NCI-H1048 (cell line): ENCODE measurements around the gene ADAM12.

Experiments used
- DNase-seq: peaks from one replicate; lab custom pipeline; 2025; lab: John Stamatoyannopoulos, UW

The ADAM12 gene

DNA sequence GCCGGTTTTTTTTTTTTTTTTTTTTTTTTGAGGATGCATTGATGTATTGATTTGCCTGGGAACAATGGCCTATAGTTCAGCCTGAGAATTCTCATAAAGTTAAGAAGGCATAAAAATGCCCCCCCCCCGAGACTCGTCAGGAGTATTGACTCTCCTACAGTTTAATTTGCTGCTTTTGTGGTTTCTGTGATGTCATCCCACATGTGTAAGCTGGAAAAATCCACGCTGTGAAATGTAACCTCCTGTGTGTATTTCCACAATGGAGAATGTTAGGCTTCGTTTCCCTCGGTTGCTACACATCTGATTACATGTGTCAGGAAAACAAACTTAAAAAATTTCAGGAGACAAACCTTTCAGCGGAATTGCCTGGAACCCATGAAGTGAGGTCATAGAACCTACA is 374.0 kb downstream of the ADAM12 start:
- no peak for DNase-seq

DNA sequence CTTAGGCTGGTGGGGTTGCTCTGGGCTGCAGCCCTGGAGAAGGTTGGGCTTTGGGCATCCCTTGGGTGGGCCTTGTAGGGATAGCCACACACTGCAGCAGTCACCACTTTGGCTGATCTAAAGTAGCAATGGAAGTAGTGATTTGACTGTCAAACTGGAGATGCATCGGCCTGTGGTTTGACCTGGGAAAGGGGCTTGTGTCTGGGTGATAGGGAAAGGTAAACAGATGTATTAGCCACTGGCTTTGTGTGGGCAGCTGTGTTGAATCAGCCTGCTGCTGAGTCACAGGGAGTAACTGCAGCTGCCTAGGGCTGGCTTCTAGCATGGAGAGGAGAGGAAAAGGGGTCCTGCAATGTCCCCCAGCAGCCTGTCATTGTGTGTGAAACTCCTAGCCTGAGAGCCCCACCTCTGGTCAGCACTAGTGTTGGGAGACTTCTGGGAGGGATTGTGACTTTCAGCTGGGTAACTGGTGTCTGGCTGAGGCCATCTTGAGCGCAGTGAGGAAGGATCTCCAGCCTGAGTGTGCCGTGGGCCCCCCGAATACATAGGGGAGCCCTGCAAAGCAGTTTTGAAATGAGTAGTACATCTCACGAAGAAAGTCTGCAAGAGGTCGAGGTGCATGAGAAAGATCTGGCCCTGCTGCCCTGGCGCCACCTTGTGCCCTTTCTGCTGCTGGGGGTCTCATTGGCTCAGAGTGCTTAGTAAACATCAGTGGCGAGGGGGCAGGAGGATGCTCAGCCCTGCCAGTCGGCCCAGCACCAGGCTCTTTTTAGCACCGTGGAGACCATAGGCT is 374.6 kb downstream of the ADAM12 start:
- DNase-seq = no peak

DNA sequence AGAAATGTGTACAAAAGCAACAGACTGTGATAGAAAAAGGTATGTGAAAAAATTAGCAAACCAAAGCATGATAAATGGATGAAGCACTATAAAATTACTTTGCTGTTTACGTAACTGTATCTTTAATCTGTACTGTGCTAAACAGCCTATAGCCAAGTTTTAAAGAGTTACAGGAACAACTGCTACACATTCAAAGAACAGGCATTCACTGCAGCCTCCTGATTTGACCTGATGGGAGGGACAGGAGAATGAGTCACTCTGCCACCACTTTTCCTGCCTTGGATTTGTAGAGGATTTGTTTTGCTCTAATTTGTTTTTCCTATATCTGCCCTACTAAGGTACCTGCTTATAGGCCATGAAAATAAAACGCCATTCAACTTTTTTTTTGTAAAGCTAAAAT is 375.8 kb downstream of the ADAM12 start:
- no peak for DNase-seq

DNA sequence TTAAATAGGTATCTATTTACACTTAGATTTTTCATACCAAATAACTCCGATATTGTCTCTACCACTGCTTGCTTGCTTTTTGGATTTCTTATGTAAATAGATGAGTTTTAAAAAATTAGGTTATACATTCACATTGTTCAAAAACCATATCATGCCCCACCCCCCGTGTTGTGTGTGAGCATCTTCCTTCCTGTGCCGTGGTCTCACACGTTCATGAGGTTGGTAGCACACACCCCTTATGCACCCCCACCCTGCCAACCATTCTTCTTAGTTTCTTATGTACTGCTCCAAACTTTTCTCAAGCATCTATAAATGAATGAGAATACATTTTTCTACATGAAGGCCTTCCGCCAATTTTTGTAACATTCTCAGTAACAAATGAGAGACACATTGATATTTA is 376.3 kb downstream of the ADAM12 start:
- no peak for DNase-seq

DNA sequence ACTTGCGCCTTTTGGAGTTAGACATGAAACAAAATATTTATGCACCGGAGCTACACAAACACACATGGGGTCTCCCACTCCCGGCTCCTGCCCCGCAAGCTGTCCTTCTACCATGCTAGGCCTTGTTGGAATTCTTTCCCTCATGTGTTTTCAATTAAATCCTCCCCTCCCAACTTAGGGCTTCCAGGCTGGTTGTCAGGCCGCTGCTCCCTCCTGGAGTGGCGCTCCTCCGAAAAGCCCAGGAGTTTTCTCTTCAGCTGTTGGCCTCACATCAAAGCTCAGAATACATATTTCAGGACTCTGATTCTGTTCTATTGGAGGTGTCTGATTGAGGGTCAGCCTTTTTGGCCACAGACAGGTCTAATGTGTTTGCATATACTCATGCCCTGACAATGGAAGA is 378.6 kb downstream of the ADAM12 start:
- DNase-seq = no peak

DNA sequence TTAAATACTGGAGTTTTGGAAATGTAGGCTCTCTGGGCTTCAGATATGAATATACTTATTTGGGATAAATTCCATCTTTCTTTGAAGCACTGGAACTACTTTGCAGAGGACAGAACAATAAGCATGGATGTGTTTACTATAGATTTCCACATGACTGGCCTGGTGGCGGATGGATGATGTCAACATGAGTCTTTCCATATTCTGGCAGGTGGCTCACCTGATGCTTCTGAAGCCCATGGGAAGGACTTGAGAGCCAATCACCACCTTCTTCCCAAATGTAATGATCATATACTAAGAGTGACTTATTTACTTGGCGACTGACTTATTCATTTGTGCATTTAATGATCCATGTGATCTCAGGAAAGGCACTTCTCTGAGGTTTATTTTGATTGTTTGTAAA is 381.4 kb downstream of the ADAM12 start:
- DNase-seq = no peak

DNA sequence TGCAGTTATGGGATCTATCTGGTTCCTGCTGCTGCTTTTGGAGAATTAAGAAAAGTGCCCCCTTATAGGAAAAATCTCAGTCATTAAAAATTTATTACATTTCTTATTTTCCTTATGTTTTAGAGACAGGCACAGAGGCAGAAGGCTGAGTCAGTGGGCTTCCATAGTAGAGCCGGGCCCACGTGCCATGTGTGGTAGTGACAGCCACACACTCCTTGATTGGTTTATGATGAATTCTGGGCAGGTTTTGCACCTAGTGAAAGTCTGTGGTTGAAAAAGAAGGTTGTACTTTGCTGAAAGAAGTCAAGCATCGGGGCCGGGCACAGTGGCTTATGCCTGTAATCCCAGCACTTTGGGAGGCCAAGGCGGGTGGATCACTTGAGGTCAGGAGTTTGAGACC is 382.0 kb downstream of the ADAM12 start:
- no peak for DNase-seq

DNA sequence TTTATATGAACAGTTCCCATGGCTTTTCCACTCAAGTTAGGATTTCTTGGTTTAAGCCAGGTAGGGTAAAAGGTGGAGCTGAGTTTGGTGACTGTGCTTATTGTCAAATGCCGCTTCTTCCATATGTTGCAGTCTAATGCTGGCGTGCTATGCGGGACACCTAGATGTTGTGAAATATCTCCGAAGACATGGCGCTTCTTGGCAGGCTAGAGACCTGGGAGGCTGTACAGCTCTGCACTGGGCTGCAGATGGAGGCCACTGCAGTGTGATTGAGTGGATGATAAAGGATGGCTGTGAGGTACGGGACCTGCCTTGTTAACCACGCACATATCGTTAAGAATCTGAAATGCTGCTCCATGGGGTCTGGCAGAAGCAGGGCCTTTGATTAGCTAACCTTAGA is 383.5 kb downstream of the ADAM12 start:
- no peak for DNase-seq

DNA sequence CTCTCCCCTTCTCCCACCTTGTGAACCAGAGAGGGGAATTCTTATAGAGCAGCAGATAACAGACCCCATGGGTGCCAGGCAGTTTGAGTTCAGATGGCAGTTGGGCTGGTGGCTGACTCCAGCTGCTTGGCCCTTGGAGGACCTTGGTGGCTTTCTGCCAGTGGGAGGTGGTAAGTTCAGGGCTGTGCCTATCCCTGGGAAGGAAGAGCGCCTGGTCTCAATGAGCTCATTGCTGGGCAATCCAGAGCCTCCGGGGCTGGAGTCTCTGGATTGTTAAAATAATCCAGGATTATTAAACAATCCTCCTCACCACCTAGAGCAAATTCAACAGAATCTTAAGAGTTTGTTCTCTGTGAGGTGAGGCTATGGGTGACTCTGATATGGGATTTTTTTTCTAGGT is 386.7 kb downstream of the ADAM12 start:
- DNase-seq = no peak

DNA sequence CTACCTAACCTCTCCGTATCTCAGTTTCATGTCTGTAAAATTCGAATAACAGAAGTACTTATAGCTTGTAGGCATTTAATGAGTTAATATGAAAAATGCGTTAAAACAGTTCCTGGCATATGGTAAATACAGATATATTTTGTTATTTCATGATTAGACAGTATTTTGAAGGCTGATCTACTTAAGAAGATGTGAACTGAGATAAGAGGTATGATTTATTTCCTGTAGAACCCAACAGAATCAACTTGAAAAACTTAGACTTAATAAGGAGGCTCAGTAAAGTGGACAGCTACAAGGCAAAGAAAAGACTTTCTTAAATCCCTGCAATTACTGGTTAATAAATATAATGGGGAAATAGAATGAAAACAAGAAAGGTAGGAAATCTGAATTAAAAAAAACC is 388.6 kb downstream of the ADAM12 start:
- DNase-seq = no peak

DNA sequence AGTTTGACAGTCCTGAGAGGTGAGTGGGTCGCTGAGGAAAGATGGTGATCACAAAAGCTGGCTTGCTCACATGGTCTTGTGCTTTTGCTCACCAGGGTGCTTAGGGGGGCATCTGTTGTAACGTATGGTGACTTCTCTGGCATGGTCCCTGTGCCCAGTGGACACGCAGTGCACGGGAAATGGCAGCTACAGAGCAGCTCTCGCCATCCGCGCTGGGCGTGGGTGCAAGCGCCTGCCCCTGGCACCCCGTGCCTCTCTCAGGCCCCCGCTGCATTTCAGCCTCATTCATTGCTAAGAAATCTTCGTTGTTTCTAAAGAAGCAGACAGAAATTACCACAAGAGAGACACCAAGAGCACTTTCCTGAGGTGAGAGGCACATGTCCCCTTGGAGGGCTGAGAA is 390.7 kb downstream of the ADAM12 start:
- no peak for DNase-seq

DNA sequence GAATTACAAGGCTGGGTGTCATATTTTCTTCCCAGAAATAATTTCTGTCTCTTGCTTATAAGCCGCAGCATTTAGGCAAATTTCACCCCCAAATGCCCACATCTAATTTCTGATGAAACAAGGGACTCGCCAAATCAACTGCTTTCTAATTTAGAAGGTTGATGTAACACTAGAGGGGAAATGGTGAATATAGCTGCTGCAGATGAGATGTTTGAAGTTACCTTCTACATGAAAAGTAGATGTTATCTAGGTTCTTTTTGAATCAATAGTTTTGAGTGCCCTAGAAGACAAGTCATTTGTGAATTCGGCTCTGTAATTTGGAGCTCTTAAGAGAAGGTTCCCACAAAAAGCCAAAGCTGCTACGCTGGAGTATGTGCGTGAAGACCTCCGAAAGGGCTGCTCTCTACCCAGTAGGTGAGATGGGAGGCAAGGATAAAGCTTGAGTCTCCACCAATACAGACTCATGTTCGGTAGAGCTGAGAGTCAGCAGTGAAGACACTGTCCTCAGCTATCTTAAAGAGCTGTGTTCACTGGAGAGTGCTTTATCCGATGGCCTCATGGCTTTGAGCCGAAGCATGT is 392.5 kb downstream of the ADAM12 start:
- DNase-seq = no peak

DNA sequence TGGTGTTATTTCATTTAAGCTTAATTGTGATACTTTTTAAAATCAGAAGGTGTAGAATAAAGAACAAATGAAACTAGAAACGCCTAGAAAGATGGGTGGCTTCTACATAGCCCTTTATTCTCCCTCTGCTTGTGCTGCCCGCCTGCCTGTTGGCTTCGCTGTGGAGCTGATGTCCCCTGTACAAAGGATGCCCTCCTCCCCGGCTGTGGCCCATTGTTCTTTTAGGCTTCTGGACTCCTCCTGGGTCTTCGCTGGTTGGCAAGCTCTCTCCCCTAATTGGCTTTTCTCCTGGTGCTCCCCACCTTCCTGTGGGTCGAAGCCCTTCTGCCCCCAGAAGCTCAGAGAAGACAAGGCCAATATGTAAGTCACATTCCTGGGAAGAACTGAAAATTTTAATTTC is 393.7 kb downstream of the ADAM12 start:
- DNase-seq = no peak

DNA sequence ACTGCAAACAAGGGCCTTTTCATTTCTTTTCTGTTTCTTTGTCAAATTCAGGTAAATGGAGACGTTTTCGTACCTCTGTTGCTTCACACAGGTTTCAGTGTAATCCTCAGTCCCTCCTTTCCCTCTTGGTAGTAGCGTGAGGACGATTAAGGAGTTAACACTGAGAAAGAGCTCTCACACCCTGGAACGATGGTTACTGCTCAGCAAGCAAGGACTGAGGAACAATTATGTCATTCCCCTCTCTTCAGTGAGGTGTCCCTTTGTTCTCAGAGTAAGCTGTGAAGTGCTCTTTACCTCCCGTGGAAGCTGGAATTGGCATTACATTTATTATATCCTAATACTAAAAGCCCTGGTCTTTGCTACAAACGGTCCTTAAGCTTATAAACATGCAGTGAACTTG is 396.0 kb downstream of the ADAM12 start:
- DNase-seq = no peak

DNA sequence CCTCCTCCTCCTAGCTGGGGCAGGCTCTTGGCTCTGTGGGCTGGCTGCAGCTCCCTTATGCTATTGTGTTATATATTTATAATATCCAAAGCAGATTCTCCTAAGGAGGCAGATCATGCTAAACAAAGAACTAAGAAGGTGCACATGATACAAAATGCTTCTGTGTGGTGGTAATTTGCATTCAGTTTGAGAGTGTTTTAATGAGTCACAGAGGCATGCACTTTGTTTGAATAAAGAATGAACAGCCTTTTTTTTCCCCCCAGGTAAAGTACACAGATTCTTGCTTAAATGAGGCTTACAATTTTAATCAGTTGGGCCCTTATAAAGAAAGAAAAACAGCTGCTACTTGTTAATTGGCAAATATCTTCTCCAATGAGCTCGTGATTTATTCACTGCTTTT is 396.9 kb downstream of the ADAM12 start:
- DNase-seq = peak; percentile 12

DNA sequence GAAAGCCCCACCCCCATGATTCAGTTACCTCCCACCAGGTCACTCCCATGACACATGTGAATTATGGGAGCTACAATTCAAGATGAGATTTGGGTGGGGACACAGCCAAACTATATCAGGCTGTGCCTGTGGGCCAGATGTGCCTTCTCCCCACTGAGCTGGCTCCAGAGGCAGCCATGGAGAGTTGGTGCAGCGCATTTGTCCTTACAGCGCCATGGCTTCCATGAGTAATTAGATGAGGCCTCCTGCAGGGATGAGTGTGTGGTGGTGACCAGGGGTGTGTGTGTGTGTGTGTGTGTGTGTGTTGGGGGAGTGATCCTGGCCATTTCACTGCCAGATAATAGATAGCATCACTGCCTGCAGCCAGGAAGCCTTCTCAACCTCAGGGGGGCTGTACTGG is 397.3 kb downstream of the ADAM12 start:
- DNase-seq = no peak

DNA sequence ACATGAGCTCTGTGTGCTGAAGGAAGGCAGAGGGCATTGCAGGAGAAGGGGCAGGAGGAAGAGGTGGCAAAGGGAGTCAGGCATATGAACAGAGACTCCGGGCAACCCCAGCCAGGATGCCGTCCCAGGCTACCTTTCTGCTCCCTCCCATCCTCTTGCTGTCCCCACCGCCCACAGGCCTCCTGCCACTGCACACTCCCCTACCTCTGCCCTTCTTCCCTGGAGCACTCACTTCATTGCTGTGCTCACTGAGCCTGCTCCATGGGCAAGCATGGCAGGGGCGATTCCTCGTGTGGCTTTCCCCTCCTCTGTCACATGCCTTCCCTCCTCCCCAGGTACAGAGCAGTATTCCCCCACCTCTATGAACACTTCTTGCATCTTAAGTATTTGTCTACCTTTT is 398.5 kb downstream of the ADAM12 start:
- DNase-seq = no peak

DNA sequence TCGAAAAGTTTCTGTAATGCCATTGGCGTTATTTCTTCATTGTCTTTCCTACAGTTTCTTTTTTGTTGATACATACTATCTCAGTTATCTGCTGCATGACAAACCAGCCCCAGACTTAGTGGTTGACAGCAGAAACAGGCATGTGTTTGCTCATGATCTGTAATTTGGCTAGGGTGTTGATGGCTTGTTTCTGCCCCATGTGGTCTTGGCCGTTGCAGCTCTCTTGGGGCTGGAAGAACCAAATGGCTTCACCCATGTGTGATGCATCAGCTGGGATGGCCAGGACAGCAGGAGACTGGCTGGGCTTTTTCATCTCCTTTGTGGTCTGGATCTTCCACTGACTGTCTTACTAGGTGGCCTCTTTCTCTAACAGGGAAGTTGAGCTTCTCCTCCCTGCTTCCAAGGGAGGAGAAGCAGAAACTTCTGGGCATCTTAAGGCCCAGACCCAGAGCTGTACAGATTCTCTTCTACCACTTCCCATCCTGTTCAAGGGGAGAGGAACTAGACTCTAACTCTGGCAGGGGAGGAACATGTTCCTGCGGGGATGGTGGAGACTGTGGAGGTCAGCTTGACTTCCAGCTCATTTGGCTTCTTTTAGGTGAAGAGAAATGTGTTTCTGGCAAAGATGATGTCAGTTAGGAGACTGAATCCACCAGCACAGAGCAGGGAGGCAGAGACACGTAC is 402.6 kb downstream of the ADAM12 start:
- DNase-seq = no peak

DNA sequence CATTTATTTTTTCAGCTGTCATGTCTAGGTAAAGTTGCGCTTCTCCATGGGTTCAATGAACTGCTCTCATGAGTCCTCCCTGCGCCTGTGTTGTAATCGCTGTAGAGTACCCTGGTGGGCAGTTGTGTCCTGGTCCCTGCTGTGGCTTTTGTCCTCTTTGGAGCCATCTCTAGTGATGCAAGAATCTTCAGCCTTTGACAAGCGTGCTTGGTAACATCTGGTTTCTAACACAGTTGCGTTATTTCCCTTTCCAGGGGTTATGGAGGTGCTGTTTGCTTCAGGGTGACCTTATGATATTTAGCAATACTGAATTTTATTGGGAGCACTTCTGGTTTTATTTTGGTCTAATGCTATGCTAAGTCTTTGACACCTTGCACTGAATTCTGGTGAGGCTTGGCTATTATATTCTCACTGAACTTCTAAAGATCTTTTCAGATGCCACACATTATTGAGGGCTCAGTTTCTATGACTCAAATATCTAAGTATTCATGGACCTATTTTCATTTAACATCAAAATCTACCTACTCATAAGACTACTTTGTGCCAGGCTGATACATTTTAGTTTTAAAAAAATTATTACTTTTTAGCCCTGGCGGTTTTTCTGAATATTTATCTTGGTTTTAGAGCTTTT is 403.3 kb downstream of the ADAM12 start:
- no peak for DNase-seq

DNA sequence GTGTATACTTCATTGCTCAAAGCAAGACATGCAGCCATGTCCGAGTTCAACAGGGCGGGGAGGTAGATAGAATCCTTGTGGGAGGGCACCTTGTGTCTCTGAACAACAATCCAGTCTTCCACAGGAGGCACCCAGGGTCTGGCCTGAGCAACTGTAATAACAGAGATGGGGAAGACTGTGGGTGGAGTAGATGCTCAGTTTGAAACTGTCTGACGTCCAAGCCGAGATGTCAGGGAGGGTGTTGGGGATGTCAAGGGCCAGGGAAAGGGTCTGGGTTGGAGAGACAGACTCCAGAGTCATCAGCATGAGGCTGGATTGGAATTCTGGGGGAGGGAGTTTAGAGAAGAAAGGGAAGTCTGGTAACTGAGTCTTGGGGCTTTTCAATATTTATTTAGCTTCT is 403.9 kb downstream of the ADAM12 start:
- no peak for DNase-seq

DNA sequence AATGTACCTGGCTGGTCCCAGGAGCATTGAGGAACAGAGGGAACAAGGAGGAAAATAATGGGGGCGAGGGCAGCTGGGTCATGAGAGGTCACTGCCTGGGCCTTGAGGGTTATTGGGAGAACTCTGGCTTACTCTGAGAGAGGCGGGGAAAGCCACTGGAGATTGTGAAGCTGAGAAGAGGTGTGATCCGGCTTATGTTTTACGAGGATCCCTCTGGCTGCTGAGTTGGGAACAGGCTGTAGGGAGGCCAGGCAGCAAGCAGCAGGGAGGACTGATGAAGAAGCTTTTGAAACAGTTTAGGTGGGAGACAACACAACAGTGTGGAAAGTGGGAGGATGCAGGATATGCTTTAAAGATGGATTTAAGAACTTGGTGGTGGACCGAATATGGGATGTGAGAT is 404.6 kb downstream of the ADAM12 start:
- DNase-seq = no peak

DNA sequence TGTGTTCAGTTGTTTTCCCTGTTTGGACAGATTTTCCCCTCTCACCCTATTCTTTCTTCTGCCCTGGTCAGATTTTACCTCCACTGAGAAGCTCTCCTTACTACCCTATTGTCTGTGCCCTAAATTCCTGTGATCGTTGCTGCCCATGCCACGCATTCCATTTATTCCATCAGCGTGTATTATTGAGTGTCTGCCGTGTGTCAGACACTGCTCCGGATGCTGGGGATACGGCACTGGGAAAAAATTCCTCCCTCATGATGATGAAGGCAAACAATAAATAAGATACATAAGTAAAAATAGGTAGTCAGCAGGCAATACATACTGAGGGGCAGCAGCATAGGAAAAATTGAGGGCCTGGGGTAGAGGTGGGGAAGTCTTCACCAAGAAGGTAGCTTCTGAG is 405.1 kb downstream of the ADAM12 start:
- no peak for DNase-seq
